AG09309 (cell line): Measurements from ENCODE around the gene ERBB4.

ENCODE experiments used
- DNase-seq: peaks from one replicate; pipeline ENCODE4 v3.0.0-alpha.2; 2010; ENCODE audit warnings: low read depth
- H3K4me3 ChIP-seq: 2 replicates; pipeline ENCODE4 v1.5.1; 2011; ENCODE audit warnings: mild to moderate bottlenecking, low read depth, low read length, moderate library complexity; ENCODE audit not compliant: control insufficient read depth
- CTCF ChIP-seq: IDR thresholded peaks from 2 replicates; pipeline ENCODE4 v1.5.1; 2011; ENCODE audit warnings: mild to moderate bottlenecking, low read depth, low read length, inconsistent platforms; ENCODE audit not compliant: insufficient read depth, control insufficient read depth; ENCODE audit errors: missing control alignments

Gene ERBB4

GRCh38 chr2:211931314-211931713 lies 607.3 kb downstream of the ERBB4 start:
- no peak for DNase-seq
- no peak overlapping the region for H3K4me3 ChIP-seq

GRCh38 chr2:211930331-211930730 lies 608.3 kb downstream of the ERBB4 start:
- no peak for DNase-seq
- TF ChIP-seq CTCF = no peak
- H3K4me3 ChIP-seq = no peak overlapping the region

More at GRCh38 chr2:211931314-211931713, 607.3 kb downstream of the ERBB4 start:
- TF ChIP-seq CTCF = no peak

- TF ChIP-seq CTCF = no peak
- no peak for DNase-seq
Observed at GRCh38 chr2:211928201-211928600, 610.4 kb downstream of the ERBB4 start.

GRCh38 chr2:211923019-211923418 lies 615.6 kb downstream of the ERBB4 start:
- H3K4me3 ChIP-seq = no peak overlapping the region
- no peak for DNase-seq
- TF ChIP-seq CTCF = no peak

More at GRCh38 chr2:211928201-211928600, 610.4 kb downstream of the ERBB4 start:
- H3K4me3 ChIP-seq = no peak overlapping the region

GRCh38 chr2:211903961-211904360 lies 634.6 kb downstream of the ERBB4 start:
- no peak overlapping the region for H3K4me3 ChIP-seq
- no peak for TF ChIP-seq CTCF
- no peak for DNase-seq

- DNase-seq = no peak
- no peak overlapping the region for H3K4me3 ChIP-seq
- TF ChIP-seq CTCF = no peak
Observed at GRCh38 chr2:211901226-211901846, 637.3 kb downstream of the ERBB4 start.
